Naive thymus-derived CD4-positive, alpha-beta T cell (primary cell): ENCODE data around the gene ATP10D. TPM values are rescaled to one million over a fixed set of nuclear protein-coding genes. Genes with fewer than 3 reads are reported as not detected.
A peak's percentile ranks its signal among the peaks of the same experiment; 100 is the strongest.

Experiments used
- ATAC-seq: fragments of 150-1000 bp; cut with Tn5 transposase; 2 replicates; pipeline ENCODE4 v1.10.0; 2021; ENCODE audit warnings: mild to moderate bottlenecking, moderate library complexity
- CTCF ChIA-PET: fragments of 350-600 bp; sonication (Branson Sonifier 250); formaldehyde crosslinking; loops from one replicate; lab custom pipeline; 2021; ENCODE audit warnings: antibody characterized with exemption; lab: Charles Lee
- POLR2A ChIA-PET: fragments of 350-600 bp; sonication (Branson Sonifier 250); formaldehyde crosslinking; loops from one replicate; lab custom pipeline; 2021; ENCODE audit warnings: antibody characterized with exemption, inconsistent platforms; lab: Charles Lee
- DNase-seq, 9 donors: peaks; one replicate each; pipeline versions ENCODE4 v3.0.0 to v3.0.0-alpha.2; 2020 to 2022; ENCODE audit warnings: mixed read lengths in 1 of 9
- H3K27ac ChIP-seq: one replicate; pipeline ENCODE4 v1.7.0; 2013; ENCODE audit warnings: mild to moderate bottlenecking, low read depth, low read length, moderate library complexity
- H3K27me3 ChIP-seq, 2 donors: one replicate each; pipeline ENCODE4 v1.7.0; 2013; ENCODE audit warnings: low read length in 2 of 2, mild to moderate bottlenecking in 2 of 2, moderate library complexity in 2 of 2; ENCODE audit not compliant: control insufficient read depth in 2 of 2, insufficient read depth in 2 of 2
- H3K36me3 ChIP-seq, 3 experiments: 1 replicate in 2 of 3; 2 replicates in 1 of 3; pipeline ENCODE4 v1.7.0; 2013; ENCODE audit warnings: low read length in 3 of 3, mild to moderate bottlenecking in 3 of 3, moderate library complexity in 1 of 3; ENCODE audit not compliant: insufficient read depth in 3 of 3, control insufficient read depth in 2 of 3
- H3K4me1 ChIP-seq, 2 donors: one replicate each; pipeline ENCODE4 v1.7.0; 2013; ENCODE audit warnings: low read length in 2 of 2, mild to moderate bottlenecking in 2 of 2, moderate library complexity in 1 of 2; ENCODE audit not compliant: control insufficient read depth in 2 of 2, insufficient read depth in 2 of 2
- H3K4me3 ChIP-seq: 2 replicates; pipeline ENCODE4 v1.7.0; 2013; ENCODE audit warnings: mild to moderate bottlenecking, low read length
- H3K9me3 ChIP-seq, 3 experiments: 1 replicate in 2 of 3; 2 replicates in 1 of 3; pipeline ENCODE4 v1.7.0; 2013; ENCODE audit warnings: low read length in 3 of 3; ENCODE audit not compliant: control insufficient read depth in 2 of 3
- H3K27ac Mint-ChIP-seq, 9 donors: one replicate each; pipeline ENCODE4 v1.8.0; 2020 to 2022; ENCODE audit warnings: mixed read lengths in 9 of 9, mild to moderate bottlenecking in 8 of 9, moderate library complexity in 5 of 9, inconsistent platforms in 2 of 9
- H3K27me3 Mint-ChIP-seq, 5 donors: one replicate each; pipeline ENCODE4 v1.8.0; 2021 to 2022; ENCODE audit warnings: mixed read lengths in 5 of 5, mild to moderate bottlenecking in 1 of 5
- H3K36me3 Mint-ChIP-seq, 5 donors: one replicate each; pipeline ENCODE4 v1.8.0; 2020 to 2022; ENCODE audit warnings: mixed read lengths in 5 of 5, mild to moderate bottlenecking in 3 of 5, inconsistent platforms in 1 of 5
- H3K4me1 Mint-ChIP-seq, 7 donors: one replicate each; pipeline ENCODE4 v1.8.0; 2020 to 2022; ENCODE audit warnings: mixed read lengths in 7 of 7, mild to moderate bottlenecking in 3 of 7, inconsistent platforms in 1 of 7
- H3K4me3 Mint-ChIP-seq, 10 donors: one replicate each; pipeline ENCODE4 v1.8.0; 2020 to 2022; ENCODE audit warnings: mild to moderate bottlenecking in 10 of 10, mixed read lengths in 10 of 10, moderate library complexity in 6 of 10, inconsistent platforms in 2 of 10
- H3K9me3 Mint-ChIP-seq, 11 donors: one replicate each; pipeline ENCODE4 v1.8.0; 2020 to 2022; ENCODE audit warnings: mixed read lengths in 11 of 11, mild to moderate bottlenecking in 4 of 11, inconsistent platforms in 1 of 11, moderate library complexity in 1 of 11
- intact Hi-C, 2 donors: fragments of 100-400 bp; cut with micrococcal nuclease; formaldehyde crosslinking; loops; one replicate each; pipeline ENCODE4 v1.15.1; 2023
- polyA plus RNA-seq, 2 donors: library from polyadenylated mRNA; unstranded; fragments of 300-500 nt; fragmentation: Illumina TruSeq; gene quantifications; one replicate each; pipeline ENCODE4 v1.2.3, GENCODE V29; 2021
- total RNA-seq, 6 experiments: library from RNA in 5 of 6; stranded (reverse) in 5 of 6; gene quantifications; 1 replicate in 5 of 6; 2 replicates in 1 of 6; pipeline ENCODE4 v1.2.3 and lab custom pipeline; 2021 to 2026

ATP10D gene
- total and polyA plus RNA-seq, 7 experiments from 2014 or later = 0.45 to 29.0 (median 3.4) TPM

- Histone ChIP-seq H3K4me1 (no peaks in the 10 kb centered on the region), H3K27ac (no peak overlapping the region), H3K27me3 (no peaks in the 10 kb centered on the region), H3K4me3 (no peak overlapping the region), H3K9me3 (no peaks in the 10 kb centered on the region), H3K36me3 (no peaks in the 10 kb centered on the region)
- CTCF ChIA-PET = no interaction called here
- POLR2A ChIA-PET = interaction anchor here (0.6 kb wide), 1 partner anchor 10 kb away, joined by 4 read pairs; no protein-coding TSS in a partner anchor
- Mint-ChIP-seq H3K4me3 (no peak overlapping the region), H3K36me3 (no peaks in the 10 kb centered on the region), H3K27me3 (peaks cover 5 to 27% (median 12%) of the 10 kb centered on the region in 5 donors), H3K9me3 (no peaks in the 10 kb centered on the region), H3K27ac (no peak overlapping the region), H3K4me1 (peaks cover 0 to 2% (median 0%) of the 10 kb centered on the region in 7 donors)
- intact Hi-C loops = no loop called here
- ATAC-seq (peak; percentile 59), DNase-seq (no peak)
Observed at GRCh38 chr4:47471591-47471990, 13.5 kb upstream of the ATP10D start.

DNA sequence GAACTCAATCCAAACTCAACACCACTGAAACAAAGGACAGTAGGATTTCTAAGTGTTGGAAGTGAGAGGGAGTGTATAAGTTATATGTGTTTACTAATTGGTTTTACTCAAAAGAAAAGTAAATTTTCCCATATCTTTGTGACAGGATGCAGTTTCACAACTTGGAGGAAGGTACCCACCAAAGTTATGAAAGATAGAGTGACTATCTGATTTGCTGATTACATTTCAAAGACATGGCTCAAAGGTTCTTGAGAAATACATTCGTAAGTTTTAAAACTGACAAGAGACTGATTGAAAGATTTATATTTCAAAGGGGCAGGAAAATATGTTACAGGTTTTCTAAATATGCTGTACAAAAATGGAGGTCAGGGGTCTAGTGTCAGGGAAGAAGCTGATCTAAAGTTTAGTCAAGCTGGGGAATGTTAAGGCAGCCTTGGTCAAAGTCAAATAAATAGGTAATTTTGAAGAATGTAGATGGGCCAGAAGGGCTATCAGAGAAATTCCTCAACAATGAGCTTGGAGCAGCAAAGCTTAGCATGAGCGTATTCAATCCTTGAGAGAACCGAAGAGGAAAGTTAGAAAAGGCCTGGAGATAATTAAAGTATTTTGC, 11.8 kb upstream of the ATP10D start:
- no peaks in the 10 kb centered on the region for H3K27me3 ChIP-seq
- DNase-seq (no peak), ATAC-seq (peak; percentile 12)
- H3K27me3 Mint-ChIP-seq = peaks cover 5 to 27% (median 12%) of the 10 kb centered on the region in 5 donors
- peaks cover 0 to 2% (median 0%) of the 10 kb centered on the region in 7 donors for H3K4me1 Mint-ChIP-seq
- H3K27ac ChIP-seq = no peak overlapping the region
- H3K36me3 ChIP-seq = no peaks in the 10 kb centered on the region
- no peak overlapping the region for H3K4me3 ChIP-seq
- no peaks in the 10 kb centered on the region for H3K9me3 Mint-ChIP-seq
- H3K27ac Mint-ChIP-seq = no peak overlapping the region
- H3K9me3 ChIP-seq = no peaks in the 10 kb centered on the region
- ChIA-PET POLR2A (no interaction called here), CTCF (interaction anchor here (0.5 kb wide), 1 partner anchor 455 kb away, joined by 3 read pairs; no protein-coding TSS in a partner anchor)
- intact Hi-C loops = no loop called here
- H3K36me3 Mint-ChIP-seq = no peaks in the 10 kb centered on the region
- H3K4me3 Mint-ChIP-seq = no peak overlapping the region
- no peaks in the 10 kb centered on the region for H3K4me1 ChIP-seq

- H3K4me3 Mint-ChIP-seq = no peak overlapping the region
- Histone ChIP-seq H3K27me3 (no peaks in the 10 kb centered on the region), H3K4me1 (no peaks in the 10 kb centered on the region), H3K27ac (no peak overlapping the region), H3K4me3 (no peak overlapping the region), H3K36me3 (no peaks in the 10 kb centered on the region), H3K9me3 (no peaks in the 10 kb centered on the region)
- no peaks in the 10 kb centered on the region for H3K4me1 Mint-ChIP-seq
- no peak overlapping the region for H3K27ac Mint-ChIP-seq
- ATAC-seq = peak; percentile 60
- DNase-seq = no peak
- CTCF ChIA-PET = no interaction called here
- POLR2A ChIA-PET = no interaction called here
- peaks cover 4 to 24% (median 8%) of the 10 kb centered on the region in 5 donors for H3K27me3 Mint-ChIP-seq
- intact Hi-C loops = no loop called here
- no peaks in the 10 kb centered on the region for H3K36me3 Mint-ChIP-seq
- H3K9me3 Mint-ChIP-seq = no peaks in the 10 kb centered on the region
Observed at GRCh38 chr4:47474799-47475198, 10.3 kb upstream of the ATP10D start.

DNA sequence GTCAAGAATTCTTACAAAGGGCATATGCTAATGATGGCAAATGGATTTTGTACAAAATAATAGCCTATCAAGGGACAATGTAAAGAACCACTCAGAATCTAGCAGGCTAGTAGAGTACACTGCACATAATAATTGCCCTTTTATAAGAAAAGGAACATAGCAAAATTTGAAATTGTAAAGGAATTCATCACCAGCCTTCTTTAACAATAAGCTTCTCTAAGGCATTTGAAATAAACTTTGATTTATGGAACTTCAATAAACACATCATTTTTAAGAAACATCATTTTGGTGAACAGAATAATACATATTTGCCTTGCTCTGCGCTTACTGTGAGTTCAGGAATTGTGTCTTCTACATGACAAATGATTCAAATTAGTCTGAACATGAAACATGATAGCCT, 9.7 kb upstream of the ATP10D start:
- intact Hi-C loops = no loop called here
- ATAC-seq = no peak
- no peak overlapping the region for H3K27ac ChIP-seq
- H3K36me3 ChIP-seq = no peaks in the 10 kb centered on the region
- Mint-ChIP-seq H3K9me3 (no peaks in the 10 kb centered on the region), H3K27me3 (peaks cover 4 to 25% (median 8%) of the 10 kb centered on the region in 5 donors), H3K27ac (no peak overlapping the region), H3K4me3 (no peak overlapping the region), H3K4me1 (no peaks in the 10 kb centered on the region), H3K36me3 (no peaks in the 10 kb centered on the region)
- ChIA-PET CTCF (no interaction called here), POLR2A (no interaction called here)
- no peak overlapping the region for H3K4me3 ChIP-seq
- no peaks in the 10 kb centered on the region for H3K27me3 ChIP-seq
- H3K4me1 ChIP-seq = no peaks in the 10 kb centered on the region
- no peaks in the 10 kb centered on the region for H3K9me3 ChIP-seq
- DNase-seq = no peak

DNA sequence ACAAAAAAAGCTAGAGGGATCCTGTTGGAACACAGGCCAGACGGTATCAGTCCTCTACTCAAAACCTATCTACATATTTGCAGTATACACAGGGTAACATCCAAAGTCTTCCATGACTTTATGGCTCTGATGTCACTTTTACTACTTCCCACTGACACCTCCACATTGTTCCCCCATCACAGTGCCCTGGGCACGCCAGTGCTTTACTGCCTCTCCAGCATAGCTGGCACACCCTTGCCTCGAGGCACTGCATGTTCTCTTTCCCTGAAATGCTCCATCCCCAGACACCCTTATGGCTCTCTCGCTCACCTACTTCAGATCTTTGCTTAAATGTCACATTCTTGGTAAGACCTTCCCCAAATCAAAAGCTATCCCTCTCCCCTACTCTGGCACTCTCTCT, 6.3 kb upstream of the ATP10D start:
- DNase-seq (no peak), ATAC-seq (no peak)
- Histone ChIP-seq H3K9me3 (no peaks in the 10 kb centered on the region), H3K36me3 (no peaks in the 10 kb centered on the region), H3K27me3 (no peaks in the 10 kb centered on the region), H3K4me3 (no peak overlapping the region), H3K27ac (no peak overlapping the region), H3K4me1 (peaks cover 0 to under 1% of the 10 kb centered on the region in 2 donors)
- H3K4me3 Mint-ChIP-seq = no peak overlapping the region
- H3K27ac Mint-ChIP-seq = no peak overlapping the region
- POLR2A ChIA-PET = no interaction called here
- intact Hi-C loops = no loop called here
- peaks cover 0 to 13% (median 5%) of the 10 kb centered on the region in 5 donors for H3K27me3 Mint-ChIP-seq
- H3K4me1 Mint-ChIP-seq = peaks cover 0 to 8% (median 1%) of the 10 kb centered on the region in 7 donors
- CTCF ChIA-PET = no interaction called here
- H3K9me3 Mint-ChIP-seq = no peaks in the 10 kb centered on the region
- no peaks in the 10 kb centered on the region for H3K36me3 Mint-ChIP-seq

GRCh38 chr4:47482326-47482725, 2.7 kb upstream of the ATP10D start:
- H3K36me3 Mint-ChIP-seq = no peaks in the 10 kb centered on the region
- ChIA-PET POLR2A (interaction anchor here (4.4 kb wide), 1 partner anchor 19 kb away, joined by 28 read pairs; the partner anchor contains the start of gene COMMD8), CTCF (no interaction called here)
- Histone ChIP-seq H3K4me3 (no peak overlapping the region), H3K36me3 (no peaks in the 10 kb centered on the region), H3K4me1 (peaks cover 7 to 9% of the 10 kb centered on the region in 2 donors), H3K27me3 (no peaks in the 10 kb centered on the region), H3K27ac (no peak overlapping the region), H3K9me3 (no peaks in the 10 kb centered on the region)
- H3K27ac Mint-ChIP-seq = no peak overlapping the region
- peaks cover 0 to 11% (median 5%) of the 10 kb centered on the region in 5 donors for H3K27me3 Mint-ChIP-seq
- ATAC-seq (no peak), DNase-seq (no peak)
- H3K4me3 Mint-ChIP-seq = no peak overlapping the region
- intact Hi-C loops = loop anchor here in 1 of 2 donors (10.0 kb wide), 2 partner anchors 532 to 1422 kb away; partner anchors contain the start of genes CNGA1, NIPAL1 and OCIAD2
- H3K9me3 Mint-ChIP-seq = no peaks in the 10 kb centered on the region
- H3K4me1 Mint-ChIP-seq = peaks cover 15 to 36% (median 26%) of the 10 kb centered on the region in 7 donors
